Epithelial cell of proximal tubule (primary cell): ENCODE measurements around the gene HERC2. TPM values are rescaled to one million over a fixed set of nuclear protein-coding genes. Genes with fewer than 3 reads are reported as not detected.

ENCODE experiments used
- DNase-seq: peaks from one replicate; pipeline ENCODE4 v3.0.0-alpha.2; 2011; ENCODE audit warnings: low read depth
- H3K4me3 ChIP-seq: 2 replicates; pipeline ENCODE4 v1.5.1; 2011; ENCODE audit warnings: low read depth, mild to moderate bottlenecking, low read length
- total RNA-seq: library from RNA; depleted of rRNA; stranded (reverse); fragments of >200 nt; gene quantifications from 2 replicates; pipeline ENCODE4 v1.2.3, GENCODE V29; 2015
- TF ChIP-seq, protein P1 (sequence below): conservative IDR thresholded peaks from 2 replicates; pipeline ENCODE4 v1.5.1; 2012; ENCODE audit warnings: low read depth, mild to moderate bottlenecking, low read length

The HERC2 gene
- total RNA-seq, 1 donor from 2014 or later, result 42.7 TPM

DNA sequence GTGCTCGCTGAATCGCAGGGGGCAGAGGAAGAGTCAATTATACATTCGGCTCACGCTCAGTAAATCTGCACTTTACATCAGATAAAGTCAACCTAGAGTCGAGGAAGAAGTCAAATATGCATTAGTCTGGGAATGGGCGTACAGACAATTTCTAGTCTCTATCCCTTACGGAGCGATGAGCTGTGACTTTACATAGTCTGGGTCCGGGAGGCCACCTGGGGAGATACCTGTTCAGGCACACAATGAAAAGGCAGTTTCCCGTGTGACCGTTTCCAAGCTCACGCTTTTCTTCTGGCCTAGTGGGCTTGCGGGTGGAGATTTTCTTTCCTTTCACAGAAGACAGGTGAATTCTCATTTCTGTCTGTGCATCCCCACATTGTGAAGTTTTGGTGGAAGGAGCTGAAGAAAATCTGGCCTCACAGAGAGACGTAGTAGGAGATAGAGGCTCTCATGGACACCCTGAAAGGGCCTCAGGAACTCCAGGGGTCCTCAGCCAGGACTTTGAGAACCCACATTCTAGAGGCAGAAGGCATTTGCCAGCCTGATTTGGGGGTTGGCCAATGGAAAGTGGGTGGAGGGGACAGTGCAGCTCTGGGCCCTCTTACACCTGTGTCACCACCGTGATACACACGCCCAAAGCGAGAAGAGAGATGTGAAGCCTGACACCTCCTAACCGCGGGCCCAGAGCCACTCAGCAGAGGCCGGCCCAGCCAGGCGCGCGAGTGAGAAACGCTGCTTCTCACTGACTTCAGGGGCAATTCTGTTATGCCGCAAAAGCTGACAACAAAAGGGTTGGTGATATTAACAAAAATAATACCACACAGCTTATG lies 212.1 kb downstream of the HERC2 start:
- no peak for DNase-seq
- TF ChIP-seq, protein P1, sequence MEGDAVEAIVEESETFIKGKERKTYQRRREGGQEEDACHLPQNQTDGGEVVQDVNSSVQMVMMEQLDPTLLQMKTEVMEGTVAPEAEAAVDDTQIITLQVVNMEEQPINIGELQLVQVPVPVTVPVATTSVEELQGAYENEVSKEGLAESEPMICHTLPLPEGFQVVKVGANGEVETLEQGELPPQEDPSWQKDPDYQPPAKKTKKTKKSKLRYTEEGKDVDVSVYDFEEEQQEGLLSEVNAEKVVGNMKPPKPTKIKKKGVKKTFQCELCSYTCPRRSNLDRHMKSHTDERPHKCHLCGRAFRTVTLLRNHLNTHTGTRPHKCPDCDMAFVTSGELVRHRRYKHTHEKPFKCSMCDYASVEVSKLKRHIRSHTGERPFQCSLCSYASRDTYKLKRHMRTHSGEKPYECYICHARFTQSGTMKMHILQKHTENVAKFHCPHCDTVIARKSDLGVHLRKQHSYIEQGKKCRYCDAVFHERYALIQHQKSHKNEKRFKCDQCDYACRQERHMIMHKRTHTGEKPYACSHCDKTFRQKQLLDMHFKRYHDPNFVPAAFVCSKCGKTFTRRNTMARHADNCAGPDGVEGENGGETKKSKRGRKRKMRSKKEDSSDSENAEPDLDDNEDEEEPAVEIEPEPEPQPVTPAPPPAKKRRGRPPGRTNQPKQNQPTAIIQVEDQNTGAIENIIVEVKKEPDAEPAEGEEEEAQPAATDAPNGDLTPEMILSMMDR, result no peak
- H3K4me3 ChIP-seq, result no peak overlapping the region

- H3K4me3 ChIP-seq, result peak overlapping the region; percentile 56
- no peak for DNase-seq
- TF ChIP-seq, protein P1, result no peak
Measured at GRCh38 chr15:28107904-28108275, 214.1 kb downstream of the HERC2 start.

GRCh38 chr15:28107111-28107903 lies 214.7 kb downstream of the HERC2 start:
- DNase-seq, result no peak
- TF ChIP-seq, protein P1, result no peak

DNA sequence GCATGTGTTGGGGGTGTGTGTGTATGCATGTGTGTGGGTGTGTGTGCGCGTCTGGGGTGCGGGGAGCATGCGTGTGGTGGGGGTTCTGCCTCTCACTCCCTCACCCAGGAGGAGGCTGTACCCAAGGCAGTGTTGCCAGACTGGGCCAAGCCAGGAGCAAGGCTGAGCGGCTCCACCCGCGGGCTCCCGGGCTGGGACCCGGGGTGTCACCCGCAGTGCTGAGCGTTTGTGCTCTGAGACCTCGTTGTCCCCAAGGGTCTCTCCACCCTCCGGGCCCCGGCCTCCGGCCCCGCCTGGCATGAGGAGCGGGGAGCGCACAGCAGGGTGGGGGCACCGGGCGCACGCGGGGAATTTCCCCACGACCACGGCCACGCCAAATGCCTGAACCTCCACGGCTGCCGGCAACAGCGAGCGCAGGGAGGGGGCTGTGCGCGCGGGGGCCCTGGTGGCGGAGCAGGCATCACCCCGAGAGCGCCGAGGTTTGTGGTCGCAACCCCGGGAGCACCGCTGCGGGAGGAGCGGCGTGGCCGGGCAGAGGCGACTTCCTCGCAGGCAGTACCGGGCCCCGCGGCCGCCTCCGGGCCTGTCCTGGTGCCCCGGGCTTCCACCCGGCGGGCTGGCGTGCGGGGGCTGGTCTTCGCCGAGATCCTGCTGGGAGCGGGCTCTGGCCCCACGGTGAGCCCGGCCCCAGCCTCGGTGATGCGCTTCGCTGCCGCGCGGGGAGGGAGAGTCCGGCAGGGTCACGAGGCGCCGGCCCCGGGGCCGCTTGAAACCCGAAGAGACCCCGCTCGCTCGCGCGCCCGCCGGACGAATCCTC lies 215.5 kb downstream of the HERC2 start:
- H3K4me3 ChIP-seq, result peak overlapping the region; percentile 56
- TF ChIP-seq, protein P1, result no peak
- DNase-seq, result no peak

More at GRCh38 chr15:28107111-28107903, 214.7 kb downstream of the HERC2 start:
- H3K4me3 ChIP-seq, result peak overlapping the region; percentile 56

DNA sequence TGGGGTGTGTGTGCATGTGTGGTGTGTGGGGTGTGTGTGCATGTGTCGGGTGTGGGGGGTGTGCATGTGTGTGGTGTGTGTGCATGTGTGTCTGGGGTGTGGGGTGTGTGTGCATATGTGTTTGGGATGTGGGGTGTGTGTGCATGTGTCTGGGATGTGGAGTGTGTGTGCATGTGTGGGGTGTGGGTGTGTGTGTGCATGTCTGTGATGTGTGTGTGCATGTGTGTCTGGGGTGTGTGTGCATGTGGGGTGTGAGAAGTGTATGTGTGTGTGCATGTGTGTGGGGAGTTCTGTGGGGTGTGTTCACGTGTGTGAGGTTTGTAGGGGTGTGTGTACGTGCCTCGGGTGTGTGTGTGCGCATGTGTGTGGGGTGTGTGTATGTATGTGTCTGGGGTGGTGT lies 216.2 kb downstream of the HERC2 start:
- TF ChIP-seq, protein P1, result no peak

DNA sequence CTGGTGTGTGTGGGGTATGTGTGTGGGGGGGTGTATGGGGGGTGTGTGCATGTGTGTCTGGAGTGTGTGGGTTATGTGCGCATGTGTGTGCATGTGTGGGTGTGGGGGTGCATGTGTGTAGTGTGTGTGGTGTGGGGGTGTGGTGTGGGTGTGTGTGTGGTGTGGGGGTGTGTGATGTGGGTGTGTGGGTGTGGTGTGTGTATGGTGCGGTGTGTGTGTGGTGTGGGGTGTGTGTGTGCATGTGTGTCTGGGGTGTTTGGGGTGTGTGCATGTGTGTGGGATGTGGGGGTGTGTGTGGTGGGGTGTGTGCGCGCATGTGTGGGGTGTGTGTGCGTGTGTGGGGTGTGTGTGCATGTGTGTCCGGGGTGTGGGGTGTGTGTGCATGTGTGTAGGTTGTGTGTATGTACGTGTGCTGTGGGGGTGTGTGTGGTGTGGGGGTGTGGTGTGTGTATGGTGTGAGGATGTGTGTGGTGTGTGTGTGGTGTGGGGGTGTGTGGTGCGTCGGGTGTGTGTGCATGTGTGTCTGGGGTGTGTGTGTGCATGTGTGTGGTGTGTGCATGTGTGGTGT lies 216.7 kb downstream of the HERC2 start:
- no peak for DNase-seq
- H3K4me3 ChIP-seq, result no peak overlapping the region
- TF ChIP-seq, protein P1, result no peak

More for the DNA sequence above, 216.2 kb downstream of the HERC2 start:
- no peak overlapping the region for H3K4me3 ChIP-seq
- DNase-seq, result no peak
